Choroid plexus epithelial cell (primary cell): ENCODE measurements around the gene MFAP2.
A peak's percentile ranks its signal among the peaks of the same experiment; 100 is the strongest.

Experiments used
- DNase-seq: peaks from one replicate; pipeline ENCODE4 v3.0.0-alpha.2; 2010; ENCODE audit warnings: low read depth
- H3K4me3 ChIP-seq: 2 replicates; pipeline ENCODE4 v1.5.1; 2011; ENCODE audit warnings: low read depth, mild to moderate bottlenecking, control low read depth, low read length, moderate library complexity
- CTCF ChIP-seq: conservative IDR thresholded peaks from 2 replicates; pipeline ENCODE4 v1.5.1; 2011; ENCODE audit warnings: low read depth, mild to moderate bottlenecking, control low read depth, inconsistent platforms, low read length, moderate library complexity

The MFAP2 gene

GRCh38 chr1:16980473-16981268 lies at the start of gene MFAP2:
TSS of gene MFAP2 (minus strand) at chr1:16980620. CDS start at chr1:16978273, 2,347 bp downstream.
- DNase-seq, result no peak
- no peak for TF ChIP-seq CTCF
- H3K4me3 ChIP-seq, result peak within 1 kb of the TSS; percentile 52

GRCh38 chr1:17030206-17030605 lies 49.8 kb upstream of the MFAP2 start:
- no peak overlapping the region for H3K4me3 ChIP-seq
- DNase-seq, result no peak
- no peak for TF ChIP-seq CTCF

GRCh38 chr1:17028662-17029188 lies 48.3 kb upstream of the MFAP2 start:
- DNase-seq, result no peak
- no peak for TF ChIP-seq CTCF
- H3K4me3 ChIP-seq, result no peak overlapping the region

- no peak overlapping the region for H3K4me3 ChIP-seq
- DNase-seq, result no peak
- no peak for TF ChIP-seq CTCF
Measured at GRCh38 chr1:17027900-17028299, 47.5 kb upstream of the MFAP2 start.

GRCh38 chr1:17027403-17027802 lies 47.0 kb upstream of the MFAP2 start:
- DNase-seq, result no peak
- TF ChIP-seq CTCF, result no peak
- no peak overlapping the region for H3K4me3 ChIP-seq

GRCh38 chr1:17024721-17025120 lies 44.3 kb upstream of the MFAP2 start:
- no peak for DNase-seq
- no peak for TF ChIP-seq CTCF
- H3K4me3 ChIP-seq, result no peak overlapping the region

- TF ChIP-seq CTCF, result peak; percentile 33
- no peak overlapping the region for H3K4me3 ChIP-seq
- DNase-seq, result no peak
Measured at GRCh38 chr1:17023573-17023972, 43.2 kb upstream of the MFAP2 start.
